GM18858 (cell line): ENCODE measurements around the gene EBP.
"Not testable (repeated sequence)": the region's sequence is repeated elsewhere in the genome, so short reads cannot be mapped to it uniquely, and the experiment has no call there.

ENCODE experiments used
- ATAC-seq: cut with Tn5 transposase; IDR thresholded peaks from one replicate; pipeline ENCODE4 v1.9.1; 2021; ENCODE audit not compliant: unreplicated experiment

The EBP gene

GRCh38 chrX:48492293-48492910, 29.2 kb upstream of the EBP start:
- ATAC-seq = no peak

GRCh38 chrX:48493890-48494364, 27.7 kb upstream of the EBP start:
- ATAC-seq = no peak

GRCh38 chrX:48496660-48497059, 24.9 kb upstream of the EBP start:
- no peak for ATAC-seq

- ATAC-seq = no peak
Measured at GRCh38 chrX:48497871-48498270, 23.7 kb upstream of the EBP start.

GRCh38 chrX:48498374-48498809, 23.2 kb upstream of the EBP start:
- ATAC-seq = no peak

- ATAC-seq = no peak
Measured at GRCh38 chrX:48504261-48504660, 17.3 kb upstream of the EBP start.

DNA sequence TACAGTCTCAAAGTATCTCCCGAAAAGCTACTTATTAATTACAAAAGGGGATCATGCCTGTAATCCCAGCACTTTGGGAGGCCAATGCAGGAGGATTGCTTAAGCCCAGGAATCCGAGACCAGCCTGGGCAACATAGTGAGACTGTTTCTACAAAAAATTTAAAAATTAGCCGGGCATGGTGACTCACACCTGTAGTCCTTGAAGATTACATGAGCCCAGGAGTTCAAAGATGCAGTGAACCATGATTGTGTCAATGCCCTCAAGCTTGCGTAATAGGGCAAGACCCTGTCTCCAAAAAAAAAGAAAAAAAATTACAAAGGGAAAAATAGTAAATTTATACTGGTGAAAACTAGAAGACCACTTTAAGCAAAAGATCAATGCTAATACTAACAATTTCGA, 16.1 kb upstream of the EBP start:
- ATAC-seq = no peak

- ATAC-seq = no peak
Measured at GRCh38 chrX:48507246-48507645, 14.4 kb upstream of the EBP start.

DNA sequence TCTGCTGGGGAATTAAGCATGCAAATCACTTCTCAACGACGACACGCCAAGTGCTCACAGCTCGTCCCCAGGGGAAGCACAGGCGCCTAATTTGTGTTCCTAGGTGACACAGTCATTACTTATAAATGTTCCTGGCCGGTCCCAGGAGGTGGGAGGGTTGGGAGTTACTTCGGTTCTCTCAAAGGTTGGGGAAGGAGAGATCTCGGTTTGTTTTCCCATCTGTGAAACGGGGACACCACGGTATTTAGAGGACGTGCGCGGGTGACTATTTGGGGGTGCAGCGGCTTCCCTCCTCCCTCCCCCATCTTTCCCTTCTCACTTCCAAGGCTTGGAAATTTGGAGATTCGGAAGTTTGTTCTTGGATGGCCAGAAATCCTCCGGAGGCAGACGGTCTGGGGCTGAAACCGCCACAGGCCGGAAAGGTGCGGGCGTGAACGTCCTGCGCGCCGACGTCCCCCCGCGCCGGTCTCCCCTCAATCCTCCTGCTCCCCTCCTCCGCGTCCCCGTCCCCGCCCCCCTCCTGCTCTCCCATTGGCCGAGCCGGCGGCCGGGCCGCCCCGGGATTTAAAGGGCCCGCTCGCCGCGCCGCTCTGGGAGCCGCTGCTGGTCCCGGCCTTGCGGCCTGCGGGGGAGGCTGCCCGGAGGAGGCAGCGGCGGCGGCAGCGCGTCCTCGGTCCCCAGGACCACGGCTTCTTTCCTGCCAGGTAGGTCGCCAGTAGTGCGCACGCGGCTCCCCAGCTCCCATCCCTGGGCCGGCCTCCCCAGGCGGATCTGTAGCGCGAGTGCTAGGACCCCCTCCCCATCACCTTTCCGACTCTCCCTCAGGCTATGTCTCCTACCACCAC, 13.0 kb upstream of the EBP start, which contains the start of gene PORCN:
TSS of gene PORCN (plus strand) at position 593 of the 845 bp plus-strand sequence. CDS start 829 bp downstream, outside the sequence.
- ATAC-seq = no peak

- no peak for ATAC-seq
Measured at GRCh38 chrX:48509245-48509590, 12.4 kb upstream of the EBP start.

GRCh38 chrX:48509619-48510018, 12.0 kb upstream of the EBP start:
- no peak for ATAC-seq

- ATAC-seq = no peak
Measured at GRCh38 chrX:48511560-48511959, 10.0 kb upstream of the EBP start.

- no peak for ATAC-seq
Measured at GRCh38 chrX:48512371-48512935, 9.2 kb upstream of the EBP start.

DNA sequence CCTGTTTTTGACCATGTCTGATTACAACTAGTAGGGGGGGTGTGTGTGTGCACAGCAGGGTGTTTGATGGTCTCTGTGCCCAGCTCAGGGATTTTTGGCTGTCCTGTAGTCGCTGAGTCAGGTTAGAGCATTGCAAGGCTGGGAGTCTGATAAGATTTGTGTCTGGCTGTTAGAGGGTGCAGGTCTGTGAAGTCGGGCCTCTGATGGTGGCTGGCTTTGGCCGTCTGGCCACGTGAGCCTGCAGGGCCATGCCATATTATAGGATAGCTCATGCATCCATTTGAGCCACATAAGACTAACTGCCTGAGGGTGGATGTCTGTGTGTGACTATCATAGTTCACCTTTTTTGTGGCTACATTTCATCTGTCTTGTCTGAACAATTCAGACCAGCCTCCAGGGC, 7.9 kb upstream of the EBP start:
- ATAC-seq = no peak

GRCh38 chrX:48514126-48514806, 7.3 kb upstream of the EBP start:
- ATAC-seq = no peak

- no peak for ATAC-seq
Measured at GRCh38 chrX:48514868-48515460, 6.6 kb upstream of the EBP start.

GRCh38 chrX:48515842-48516241, 5.8 kb upstream of the EBP start:
- no peak for ATAC-seq

GRCh38 chrX:48516285-48516684, 5.3 kb upstream of the EBP start:
- no peak for ATAC-seq

GRCh38 chrX:48516987-48517386, 4.6 kb upstream of the EBP start:
- no peak for ATAC-seq

DNA sequence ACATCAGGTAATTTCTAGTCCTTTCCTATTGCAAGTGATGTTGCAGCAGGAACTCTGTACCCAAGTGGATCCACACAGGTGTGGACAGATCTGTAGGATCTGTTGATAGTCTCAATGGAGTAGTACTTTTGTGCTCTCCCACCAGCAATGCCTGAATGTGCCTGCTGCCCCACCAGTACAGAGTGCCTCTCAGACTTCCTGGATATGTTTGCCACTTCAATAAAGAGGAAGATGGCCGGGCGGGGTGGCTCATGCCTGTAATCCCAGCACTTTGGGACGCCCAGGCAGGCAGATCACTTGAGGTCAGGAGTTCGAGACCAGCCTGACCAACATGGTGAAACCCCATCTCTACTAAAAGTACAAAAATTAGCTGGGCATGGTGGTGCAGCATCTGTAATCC, 2.1 kb upstream of the EBP start:
- not testable (repeated sequence) for ATAC-seq

GRCh38 chrX:48520455-48520854, 1.2 kb upstream of the EBP start:
- no peak for ATAC-seq
